BLaER1 treated with 17β-estradiol and CSF1 and Interleukin-3, amounts not matched to agents 10 nM and 100 nM (cell line): ENCODE data around the gene DNAH14.

Source experiments
- H3K27ac ChIP-seq, 11 experiments: shearing (Covaris generic); formaldehyde crosslinking; 2 replicates each; pipeline ENCODE4 v1.8.1; 2022
- H3K27me3 ChIP-seq, 11 experiments: shearing (Covaris generic); formaldehyde crosslinking; 2 replicates each; pipeline ENCODE4 v1.8.1; 2022
- H3K36me3 ChIP-seq, 11 experiments: shearing (Covaris generic); formaldehyde crosslinking; 2 replicates each; pipeline ENCODE4 v1.8.1; 2022
- H3K4me1 ChIP-seq, 10 experiments: shearing (Covaris generic); formaldehyde crosslinking; 2 replicates each; pipeline ENCODE4 v1.8.1; 2022
- H3K4me2 ChIP-seq, 11 experiments: shearing (Covaris generic); formaldehyde crosslinking; 2 replicates each; pipeline ENCODE4 v1.8.1; 2022
- H3K4me3 ChIP-seq, 10 experiments: shearing (Covaris generic); formaldehyde crosslinking; 2 replicates each; pipeline ENCODE4 v1.8.1; 2022
- H3K9ac ChIP-seq, 11 experiments: shearing (Covaris generic); formaldehyde crosslinking; 2 replicates each; pipeline ENCODE4 v1.8.1; 2022
- H3K9me3 ChIP-seq, 11 experiments: shearing (Covaris generic); formaldehyde crosslinking; replicated peaks in 1 of 11; 2 replicates each; pipeline ENCODE4 v1.8.1; 2022
- H4K20me1 ChIP-seq, 11 experiments: shearing (Covaris generic); formaldehyde crosslinking; 2 replicates each; pipeline ENCODE4 v1.8.1; 2022
- Cebpa-rat ChIP-seq, 11 experiments: shearing (Covaris generic); IDR thresholded peaks; 2 replicates each; pipeline ENCODE4 v1.8.1; 2022

Gene DNAH14

GRCh38 chr1:225440380-225441221, 511.1 kb downstream of the DNAH14 start:
- H3K27ac ChIP-seq = peak overlapping the region in 1 of 11 experiments; percentile 7; a peak in 3 of 22 replicates
- peaks cover 54 to 75% (median 66%) of the 10 kb centered on the region in 10 experiments for H3K4me1 ChIP-seq
- TF ChIP-seq Cebpa-rat (IDR thresholded peaks at IDR 0.05) = no peak
- H3K4me3 ChIP-seq = no peak overlapping the region
- no peaks in the 10 kb centered on the region for H3K27me3 ChIP-seq
- no peaks in the 10 kb centered on the region for H4K20me1 ChIP-seq
- no peak overlapping the region for H3K9ac ChIP-seq
- peaks cover 0 to 11% (median 0%) of the 10 kb centered on the region in 11 experiments; a peak in 4 of 22 replicates for H3K9me3 ChIP-seq
- H3K4me2 ChIP-seq = peak overlapping the region in 5 of 11 experiments; percentile 59 to 86 (median 68); a peak in 3 of 22 replicates
- no peaks in the 10 kb centered on the region for H3K36me3 ChIP-seq

- Histone ChIP-seq H3K4me2 (peak overlapping the region; percentile 40 to 86 (median 76)), H3K4me1 (peaks cover 57 to 75% (median 66%) of the 10 kb centered on the region in 10 experiments), H3K4me3 (no peak overlapping the region), H3K9ac (peak overlapping the region in 4 of 11 experiments; percentile 4 to 29 (median 6); a peak in 3 of 22 replicates), H3K9me3 (peaks cover 0 to 11% (median 0%) of the 10 kb centered on the region in 11 experiments; a peak in 4 of 22 replicates), H3K36me3 (no peaks in the 10 kb centered on the region), H4K20me1 (no peaks in the 10 kb centered on the region), H3K27ac (peak overlapping the region in 9 of 11 experiments; percentile 0 to 99 (median 35); a peak in 13 of 22 replicates), H3K27me3 (no peaks in the 10 kb centered on the region)
- no peak for TF ChIP-seq Cebpa-rat (IDR thresholded peaks at IDR 0.05)
Observed at GRCh38 chr1:225441314-225442122, 512.0 kb downstream of the DNAH14 start.

GRCh38 chr1:225442123-225442505, 512.6 kb downstream of the DNAH14 start:
- no peaks in the 10 kb centered on the region for H3K36me3 ChIP-seq
- no peaks in the 10 kb centered on the region for H3K27me3 ChIP-seq
- H3K4me1 ChIP-seq = peaks cover 62 to 78% (median 69%) of the 10 kb centered on the region in 10 experiments
- H3K9ac ChIP-seq = peak overlapping the region in 4 of 11 experiments; percentile 4 to 29 (median 12); a peak in 4 of 22 replicates
- H3K9me3 ChIP-seq = peaks cover 0 to 11% (median 0%) of the 10 kb centered on the region in 11 experiments; a peak in 4 of 22 replicates
- peak overlapping the region; percentile 40 to 86 (median 76) for H3K4me2 ChIP-seq
- peak overlapping the region in 9 of 11 experiments; percentile 0 to 99 (median 35); a peak in 13 of 22 replicates for H3K27ac ChIP-seq
- H4K20me1 ChIP-seq = no peaks in the 10 kb centered on the region
- no peak overlapping the region for H3K4me3 ChIP-seq
- TF ChIP-seq Cebpa-rat (IDR thresholded peaks at IDR 0.05) = no peak

- Histone ChIP-seq H3K27ac (peak overlapping the region; percentile 85 to 99 (median 96)), H3K4me3 (peak overlapping the region in 4 of 10 experiments; percentile 3 to 22 (median 12); a peak in 6 of 20 replicates), H3K27me3 (no peaks in the 10 kb centered on the region), H3K9me3 (peaks cover 0 to 11% (median 0%) of the 10 kb centered on the region in 11 experiments; a peak in 4 of 22 replicates), H3K4me2 (peak overlapping the region; percentile 76 to 93 (median 86)), H3K36me3 (no peaks in the 10 kb centered on the region), H3K4me1 (peaks cover 62 to 97% (median 84%) of the 10 kb centered on the region in 10 experiments), H4K20me1 (no peaks in the 10 kb centered on the region), H3K9ac (peak overlapping the region; percentile 66 to 86 (median 78))
- TF ChIP-seq Cebpa-rat (IDR thresholded peaks at IDR 0.05) = no peak
Observed at GRCh38 chr1:225445639-225446594, 516.4 kb downstream of the DNAH14 start.

GRCh38 chr1:225446595-225446960, 517.1 kb downstream of the DNAH14 start:
- H3K4me3 ChIP-seq = peak overlapping the region in 3 of 10 experiments; percentile 3 to 22 (median 7); a peak in 1 of 20 replicates
- H3K27ac ChIP-seq = peak overlapping the region; percentile 9 to 99 (median 96); a peak in 21 of 22 replicates
- H3K4me1 ChIP-seq = peaks cover 66 to 97% (median 83%) of the 10 kb centered on the region in 10 experiments
- no peaks in the 10 kb centered on the region for H3K27me3 ChIP-seq
- H4K20me1 ChIP-seq = no peaks in the 10 kb centered on the region
- no peaks in the 10 kb centered on the region for H3K36me3 ChIP-seq
- H3K4me2 ChIP-seq = peak overlapping the region; percentile 76 to 93 (median 86)
- no peak for TF ChIP-seq Cebpa-rat (IDR thresholded peaks at IDR 0.05)
- peaks cover 0 to 11% (median 0%) of the 10 kb centered on the region in 11 experiments; a peak in 4 of 22 replicates for H3K9me3 ChIP-seq
- peak overlapping the region; percentile 66 to 86 (median 78); a peak in 20 of 22 replicates for H3K9ac ChIP-seq

GRCh38 chr1:225446981-225447615, 517.6 kb downstream of the DNAH14 start:
- Histone ChIP-seq H3K4me1 (peaks cover 66 to 97% (median 82%) of the 10 kb centered on the region in 10 experiments), H3K27ac (peak overlapping the region; percentile 9 to 99 (median 96); a peak in 21 of 22 replicates), H3K9me3 (peaks cover 0 to 11% (median 3%) of the 10 kb centered on the region in 11 experiments; a peak in 4 of 22 replicates), H3K4me3 (no peak overlapping the region), H3K9ac (peak overlapping the region in 10 of 11 experiments; percentile 5 to 86 (median 78); a peak in 18 of 22 replicates), H4K20me1 (no peaks in the 10 kb centered on the region), H3K27me3 (no peaks in the 10 kb centered on the region), H3K4me2 (peak overlapping the region; percentile 76 to 93 (median 86)), H3K36me3 (no peaks in the 10 kb centered on the region)
- no peak for TF ChIP-seq Cebpa-rat (IDR thresholded peaks at IDR 0.05)

- Histone ChIP-seq H3K9ac (peak overlapping the region in 10 of 11 experiments; percentile 5 to 86 (median 78); a peak in 11 of 22 replicates), H3K4me2 (peak overlapping the region; percentile 76 to 93 (median 86)), H3K4me3 (no peak overlapping the region), H3K27me3 (no peaks in the 10 kb centered on the region), H3K9me3 (peaks cover 0 to 15% (median 3%) of the 10 kb centered on the region in 11 experiments; a peak in 4 of 22 replicates), H4K20me1 (no peaks in the 10 kb centered on the region), H3K27ac (peak overlapping the region in 9 of 11 experiments; percentile 91 to 99 (median 96); a peak in 17 of 22 replicates), H3K36me3 (no peaks in the 10 kb centered on the region), H3K4me1 (peaks cover 62 to 93% (median 76%) of the 10 kb centered on the region in 10 experiments)
- no peak for TF ChIP-seq Cebpa-rat (IDR thresholded peaks at IDR 0.05)
Observed at GRCh38 chr1:225447650-225448089, 518.2 kb downstream of the DNAH14 start.
